HG03442 (cell line): Measurements from ENCODE around the gene AGAP3.

Experiments used
- ATAC-seq: cut with Tn5 transposase; IDR thresholded peaks from one replicate; pipeline ENCODE4 v1.9.1; 2021; ENCODE audit warnings: mild to moderate bottlenecking, moderate library complexity; ENCODE audit not compliant: unreplicated experiment

Gene AGAP3

GRCh38 chr7:151107882-151108281 is 21.6 kb downstream of the AGAP3 start:
- no peak for ATAC-seq

DNA sequence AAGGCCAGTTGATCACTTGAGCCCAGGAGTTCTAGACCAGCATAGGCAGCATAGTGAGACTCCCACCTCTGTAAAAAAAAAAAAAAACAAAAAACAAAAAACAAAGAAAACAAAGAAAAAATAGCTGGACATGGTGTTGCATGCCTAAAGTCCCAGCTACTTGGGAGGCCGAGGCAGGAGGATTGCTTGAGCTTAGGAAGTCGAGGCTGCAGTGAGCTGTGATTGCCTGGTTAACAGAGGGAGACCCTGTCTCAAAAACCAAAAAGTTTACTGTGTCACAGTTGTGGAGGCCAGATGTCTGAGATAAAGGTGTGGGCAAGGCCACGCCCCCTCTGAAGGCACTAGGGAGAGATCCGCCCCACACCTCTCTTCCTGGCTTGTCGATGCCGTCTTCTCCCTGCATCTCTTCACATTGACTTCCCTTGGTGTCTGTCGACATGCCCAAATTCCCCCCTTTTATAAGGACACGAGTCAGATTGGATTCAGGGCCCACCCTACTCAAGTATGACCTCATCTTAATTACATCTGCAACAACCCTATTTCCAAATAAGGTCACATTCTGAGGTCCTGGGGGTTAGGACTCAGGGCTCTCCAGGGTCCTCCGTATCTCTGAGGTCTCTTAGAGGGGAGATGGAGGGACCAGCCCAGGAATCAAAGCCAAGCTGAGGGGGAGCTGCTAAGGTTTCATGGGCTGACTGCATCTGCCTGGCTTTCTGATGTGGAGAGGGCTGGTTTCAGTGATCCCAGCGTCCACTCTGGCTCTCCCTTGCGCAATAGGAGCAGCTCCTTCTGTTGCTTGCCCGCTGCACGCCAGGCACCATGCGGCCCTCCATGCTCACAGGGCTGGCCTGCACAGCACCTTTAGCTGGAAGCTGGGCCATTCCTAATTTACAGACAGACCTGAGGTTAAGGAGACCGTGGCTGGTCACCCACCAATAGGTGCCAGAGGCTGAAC is 23.1 kb downstream of the AGAP3 start:
- no peak for ATAC-seq

GRCh38 chr7:151110236-151110940 is 24.1 kb downstream of the AGAP3 start:
- ATAC-seq: no peak

- ATAC-seq: peak; percentile 53
Measured at GRCh38 chr7:151110941-151111645, 24.8 kb downstream of the AGAP3 start.

GRCh38 chr7:151113344-151114150 is 27.3 kb downstream of the AGAP3 start:
- no peak for ATAC-seq

DNA sequence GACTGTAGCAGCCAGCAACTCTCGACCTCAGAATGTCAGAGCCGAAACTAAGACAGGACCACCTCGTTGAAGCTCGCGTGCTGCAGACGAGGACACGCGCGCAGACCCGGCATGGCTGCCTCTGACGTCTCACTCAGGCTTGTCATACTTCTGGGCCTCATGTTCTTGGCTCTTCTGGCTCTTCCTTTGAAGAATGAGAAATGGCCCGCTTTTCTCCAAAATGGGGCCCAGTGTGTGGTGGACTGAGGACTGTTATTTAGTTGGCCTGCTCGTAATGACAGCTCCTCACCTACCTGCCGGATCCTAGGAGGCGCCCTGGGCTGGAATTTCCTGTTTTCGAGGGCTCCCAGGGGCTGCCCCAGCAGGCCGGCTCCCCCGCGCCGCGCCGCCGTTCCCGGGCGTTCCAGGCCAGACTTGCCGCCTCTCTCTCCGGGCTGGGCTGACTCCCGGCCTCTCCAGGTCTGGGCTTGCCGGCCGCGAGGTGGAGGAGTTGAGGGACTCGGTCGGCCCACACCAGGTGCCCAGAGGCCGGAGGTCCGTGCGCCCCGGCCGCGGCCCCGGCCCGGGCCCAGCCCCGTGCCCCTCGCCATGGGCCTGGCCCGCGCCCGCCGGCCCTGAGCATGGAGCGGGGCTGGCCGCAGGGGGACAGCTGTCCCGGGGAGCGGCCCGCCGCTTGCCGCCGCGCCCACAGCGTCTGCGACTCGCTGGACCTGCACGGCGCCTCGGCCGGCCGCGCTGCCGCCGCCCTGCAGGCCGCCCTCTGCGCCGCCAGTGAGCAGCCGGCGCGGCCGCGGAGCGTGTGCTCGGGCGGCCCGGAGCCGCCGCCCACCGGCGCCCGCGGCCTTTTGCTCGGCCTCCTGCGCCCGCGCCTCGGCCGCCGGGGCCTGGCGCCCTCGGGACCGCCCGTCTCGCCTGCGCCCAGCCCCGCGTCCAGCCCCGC is 28.1 kb downstream of the AGAP3 start:
- ATAC-seq: no peak

- no peak for ATAC-seq
Measured at GRCh38 chr7:151115121-151115835, 29.0 kb downstream of the AGAP3 start.

DNA sequence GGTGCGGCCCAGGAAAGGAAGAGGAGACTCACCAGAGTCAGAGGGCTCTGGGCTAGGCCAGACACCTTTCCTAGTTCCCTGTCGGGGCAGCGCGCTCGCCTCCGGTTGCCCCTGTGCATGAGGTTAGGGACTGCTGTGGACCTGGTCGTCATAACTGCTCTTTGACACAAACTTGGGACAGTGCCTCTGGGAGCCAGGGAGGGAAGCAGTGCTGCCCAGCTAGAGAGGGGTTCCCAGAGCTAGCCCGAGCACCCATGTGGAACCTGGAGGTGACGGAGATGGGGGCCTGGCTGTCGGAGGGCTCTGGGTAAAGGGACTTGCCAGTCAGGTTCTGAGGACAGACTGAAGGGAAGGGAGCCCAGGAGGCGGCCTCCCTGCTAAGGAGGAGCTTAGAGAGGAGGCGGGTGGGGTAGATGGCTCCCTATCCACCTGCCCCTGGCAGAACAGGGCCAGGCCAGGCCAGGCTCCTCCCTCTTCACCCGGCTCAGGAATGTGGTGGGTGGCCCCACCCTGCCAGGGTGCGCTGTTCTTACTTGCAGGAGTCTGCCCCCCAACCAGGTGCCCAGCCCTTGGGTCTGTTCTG is 29.7 kb downstream of the AGAP3 start:
- ATAC-seq: no peak

DNA sequence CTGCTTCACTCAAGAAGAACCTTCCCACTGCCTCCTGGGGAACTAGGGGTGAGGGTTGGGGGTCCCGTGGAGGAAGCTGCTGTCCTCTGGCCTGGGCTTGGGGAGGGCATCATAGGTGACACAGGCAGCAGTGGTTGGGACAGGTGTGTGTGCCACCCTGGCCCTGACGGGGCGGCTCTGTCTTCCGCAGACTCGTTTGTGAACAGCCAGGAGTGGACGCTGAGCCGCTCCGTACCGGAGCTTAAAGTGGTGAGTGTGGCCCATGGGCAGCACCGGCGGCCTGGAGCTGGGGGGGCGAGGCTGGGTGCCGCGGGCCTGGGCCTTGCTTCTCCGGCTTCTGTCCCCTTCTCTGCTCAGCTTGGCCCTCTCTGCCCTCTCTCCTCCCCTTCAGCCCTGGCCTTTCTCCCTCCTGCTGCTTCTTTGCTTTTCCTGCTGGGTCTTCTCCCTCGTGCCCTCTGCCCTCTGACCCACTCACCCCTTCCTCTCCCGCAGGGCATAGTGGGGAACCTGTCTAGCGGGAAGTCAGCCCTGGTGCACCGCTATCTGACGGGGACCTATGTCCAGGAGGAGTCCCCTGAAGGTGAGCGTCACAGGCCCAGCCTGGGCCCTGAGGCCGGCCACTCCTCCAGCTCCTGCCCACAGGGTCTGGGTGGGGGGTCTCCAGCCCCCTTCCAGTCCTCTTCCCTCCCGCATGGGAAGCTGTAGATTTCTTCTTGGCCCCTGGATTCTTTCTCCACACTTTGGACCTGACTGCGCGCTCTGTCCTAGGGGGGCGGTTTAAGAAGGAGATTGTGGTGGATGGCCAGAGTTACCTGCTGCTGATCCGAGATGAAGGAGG is 30.5 kb downstream of the AGAP3 start:
- no peak for ATAC-seq

GRCh38 chr7:151117565-151117964 is 31.3 kb downstream of the AGAP3 start:
- no peak for ATAC-seq

DNA sequence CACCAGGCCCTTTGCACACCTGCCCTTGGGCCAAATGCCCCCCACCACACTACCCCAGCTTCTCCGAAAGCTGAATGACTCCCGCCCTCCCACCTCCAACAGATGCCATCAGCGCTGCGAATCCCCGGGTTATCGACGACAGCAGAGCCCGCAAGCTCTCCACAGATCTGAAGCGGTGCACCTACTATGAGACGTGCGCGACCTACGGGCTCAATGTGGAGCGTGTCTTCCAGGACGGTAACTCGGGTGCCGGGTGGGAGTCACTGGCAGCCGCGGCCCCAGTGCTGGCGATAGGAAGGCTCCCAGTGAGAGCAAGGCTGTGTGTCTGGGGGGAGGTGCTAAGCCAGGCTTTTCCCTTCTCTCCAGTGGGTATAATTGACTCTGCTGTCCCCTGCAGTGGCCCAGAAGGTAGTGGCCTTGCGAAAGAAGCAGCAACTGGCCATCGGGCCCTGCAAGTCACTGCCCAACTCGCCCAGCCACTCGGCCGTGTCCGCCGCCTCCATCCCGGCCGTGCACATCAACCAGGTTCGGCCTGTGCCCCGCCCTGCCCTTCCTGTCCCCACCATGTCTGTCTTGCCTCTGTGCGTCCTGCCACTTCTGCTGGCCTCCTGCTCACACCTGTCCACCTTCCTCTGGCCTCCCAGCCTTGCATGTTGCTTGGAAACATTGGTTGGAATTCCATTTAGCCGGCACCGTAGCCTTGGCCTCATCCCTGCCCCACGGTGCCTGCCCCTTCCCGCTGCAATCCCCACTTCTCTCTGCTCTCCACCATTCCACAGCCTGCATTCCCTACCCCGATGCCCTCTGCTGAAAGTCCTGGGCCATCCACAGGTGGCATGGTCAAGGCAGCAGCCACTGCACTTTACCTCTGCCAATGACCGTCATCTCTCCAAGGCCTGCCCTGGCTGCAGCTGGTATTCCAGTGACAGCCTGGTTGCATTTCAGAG is 32.1 kb downstream of the AGAP3 start:
- ATAC-seq: no peak

GRCh38 chr7:151119055-151119415 is 32.8 kb downstream of the AGAP3 start:
- ATAC-seq: no peak

DNA sequence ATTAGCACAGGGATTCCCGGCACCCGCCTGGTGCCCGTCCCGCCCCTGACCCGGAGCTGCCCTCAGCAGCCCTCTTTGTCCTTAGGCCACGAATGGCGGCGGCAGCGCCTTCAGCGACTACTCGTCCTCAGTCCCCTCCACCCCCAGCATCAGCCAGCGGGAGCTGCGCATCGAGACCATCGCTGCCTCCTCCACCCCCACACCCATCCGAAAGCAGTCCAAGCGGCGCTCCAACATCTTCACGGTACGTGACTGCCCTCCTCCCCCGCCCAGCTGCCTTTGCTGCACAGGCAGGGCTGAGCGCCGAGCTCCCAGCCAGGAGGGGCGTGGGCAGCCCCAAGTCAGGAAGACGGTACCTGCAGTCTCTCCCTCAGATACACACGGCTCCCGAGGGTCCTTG is 33.6 kb downstream of the AGAP3 start:
- ATAC-seq: no peak

- ATAC-seq: no peak
Measured at GRCh38 chr7:151120896-151121295, 34.6 kb downstream of the AGAP3 start.

DNA sequence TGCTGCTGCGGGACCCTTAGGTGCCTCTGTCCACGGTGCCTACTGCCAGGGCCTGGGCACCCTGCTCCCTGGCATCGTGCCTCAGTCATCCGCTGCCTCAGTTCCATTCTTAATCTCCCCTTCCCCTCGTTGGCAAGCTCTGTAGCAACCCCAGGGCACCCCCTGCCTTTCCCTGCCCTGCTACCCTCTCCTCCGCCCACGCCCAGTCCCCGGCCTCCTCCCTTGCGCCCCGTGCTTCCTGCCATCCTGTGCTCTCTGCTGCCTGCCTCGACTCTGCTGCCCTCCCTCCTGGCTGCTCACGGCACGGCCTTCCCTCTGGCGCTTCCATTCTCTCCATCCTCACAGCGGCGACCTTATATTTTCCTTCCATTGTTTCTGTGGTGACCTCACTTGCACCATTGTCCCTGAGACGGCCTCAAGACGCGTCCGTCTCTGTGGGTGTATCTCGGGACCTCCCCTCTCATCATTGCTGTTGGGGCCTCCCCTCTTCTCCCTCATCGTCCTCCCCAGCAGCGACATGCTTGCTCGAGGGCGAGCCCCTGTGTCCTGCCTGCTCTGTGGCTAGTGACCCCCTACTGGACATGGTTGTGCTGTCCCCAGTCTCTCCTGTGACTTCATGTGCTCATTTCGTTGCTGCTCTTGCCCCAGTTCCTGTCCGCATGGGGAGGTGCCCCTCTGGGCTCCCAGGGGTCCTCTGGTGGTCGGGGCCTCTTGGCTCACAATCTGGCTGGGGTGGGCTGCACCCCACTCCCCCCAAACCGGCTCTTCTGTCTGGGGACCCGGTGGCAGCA is 35.3 kb downstream of the AGAP3 start:
- no peak for ATAC-seq

GRCh38 chr7:151122276-151122675 is 36.0 kb downstream of the AGAP3 start:
- ATAC-seq: no peak
